CD14-positive monocyte (primary cell): Measurements from ENCODE around the gene MACO1. TPM values are rescaled to one million over a fixed set of nuclear protein-coding genes. Genes with fewer than 3 reads are reported as not detected.

Source experiments
- DNase-seq, 3 donors: peaks; one replicate each; pipeline ENCODE4 v3.0.0-alpha.2; 2011 to 2022
- H2AFZ ChIP-seq: 2 replicates; pipeline ENCODE4 v1.6.0; 2012; ENCODE audit warnings: mild to moderate bottlenecking, low read depth, low read length, inconsistent platforms; ENCODE audit not compliant: insufficient read depth, poor library complexity, severe bottlenecking
- H3K27ac ChIP-seq, 2 donors: 1 replicate in 1 of 2; 2 replicates in 1 of 2; pipeline ENCODE4 v1.5.1; 2012 to 2013; ENCODE audit warnings: low read length in 2 of 2, control low read depth in 1 of 2, inconsistent platforms in 1 of 2, low read depth in 1 of 2, mild to moderate bottlenecking in 1 of 2
- H3K27me3 ChIP-seq, 2 donors: one replicate each; pipeline versions ENCODE4 v1.6.0 to v1.6.1; 2011 to 2013; ENCODE audit warnings: low read length in 2 of 2; ENCODE audit not compliant: control insufficient read depth in 2 of 2, insufficient read depth in 2 of 2
- H3K36me3 ChIP-seq, 2 donors: replicated peaks in 1 of 2; 1 replicate in 1 of 2; 2 replicates in 1 of 2; pipeline versions ENCODE4 v1.5.1 to v1.6.1; 2012 to 2013; ENCODE audit warnings: low read length in 2 of 2, control low read depth in 1 of 2, inconsistent platforms in 1 of 2, mild to moderate bottlenecking in 1 of 2; ENCODE audit not compliant: insufficient read depth in 2 of 2, control insufficient read depth in 1 of 2
- H3K4me1 ChIP-seq, 2 donors: 1 replicate in 1 of 2; 2 replicates in 1 of 2; pipeline versions ENCODE4 v1.5.1 to v1.6.1; 2012 to 2013; ENCODE audit warnings: low read length in 2 of 2, control low read depth in 1 of 2, inconsistent platforms in 1 of 2, mild to moderate bottlenecking in 1 of 2, moderate library complexity in 1 of 2; ENCODE audit not compliant: insufficient read depth in 2 of 2, control insufficient read depth in 1 of 2
- H3K4me2 ChIP-seq: replicated peaks from 2 replicates; pipeline ENCODE3; 2012; ENCODE audit warnings: low read length, moderate library complexity, mild to moderate bottlenecking; ENCODE audit not compliant: poor library complexity, severe bottlenecking; ENCODE audit errors: extremely low read depth
- H3K4me3 ChIP-seq, 3 experiments: fragments of 200-600 bp in 1 of 3; sonication (generic) in 1 of 3; replicated peaks in 1 of 3; 1 replicate in 2 of 3; 2 replicates in 1 of 3; pipeline ENCODE4 v1.5.1; 2011 to 2013; ENCODE audit warnings: low read length in 3 of 3, mild to moderate bottlenecking in 3 of 3, control low read depth in 2 of 3, low read depth in 2 of 3, inconsistent platforms in 1 of 3, moderate library complexity in 1 of 3
- H3K79me2 ChIP-seq: 2 replicates; pipeline ENCODE4 v1.6.0; 2012; ENCODE audit warnings: mild to moderate bottlenecking, control low read depth, inconsistent platforms, low read length, moderate library complexity; ENCODE audit not compliant: insufficient read depth
- H3K9ac ChIP-seq: 2 replicates; pipeline ENCODE4 v1.6.0; 2017; ENCODE audit warnings: low read length, mild to moderate bottlenecking; ENCODE audit not compliant: insufficient read depth, poor library complexity, severe bottlenecking
- H3K9me3 ChIP-seq, 2 donors: replicated peaks in 1 of 2; 1 replicate in 1 of 2; 2 replicates in 1 of 2; pipeline versions ENCODE4 v1.5.1 to v1.6.1; 2012 to 2013; ENCODE audit warnings: low read length in 2 of 2, control low read depth in 1 of 2; ENCODE audit not compliant: control insufficient read depth in 1 of 2, insufficient read depth in 1 of 2
- H4K20me1 ChIP-seq: 2 replicates; pipeline ENCODE4 v1.6.0; 2012; ENCODE audit warnings: mild to moderate bottlenecking, low read length, control low read depth, moderate library complexity; ENCODE audit not compliant: insufficient read depth
- H3K27ac Mint-ChIP-seq, 7 donors: one replicate each; pipeline ENCODE4 v1.8.0; 2020; ENCODE audit warnings: mild to moderate bottlenecking in 7 of 7, mixed read lengths in 7 of 7, moderate library complexity in 6 of 7, inconsistent platforms in 2 of 7
- H3K27me3 Mint-ChIP-seq, 3 donors: one replicate each; pipeline ENCODE4 v1.8.0; 2021 to 2022; ENCODE audit warnings: low read depth in 3 of 3, mild to moderate bottlenecking in 3 of 3, mixed read lengths in 3 of 3, moderate library complexity in 3 of 3, inconsistent platforms in 1 of 3
- H3K36me3 Mint-ChIP-seq, 2 donors: one replicate each; pipeline ENCODE4 v1.8.0; 2020; ENCODE audit warnings: mixed read lengths in 2 of 2, inconsistent platforms in 1 of 2, mild to moderate bottlenecking in 1 of 2
- H3K4me1 Mint-ChIP-seq: one replicate; pipeline ENCODE4 v1.8.0; 2020; ENCODE audit warnings: mild to moderate bottlenecking, mixed read lengths
- H3K4me3 Mint-ChIP-seq, 2 donors: one replicate each; pipeline ENCODE4 v1.8.0; 2020; ENCODE audit warnings: mild to moderate bottlenecking in 2 of 2, mixed read lengths in 2 of 2, moderate library complexity in 1 of 2
- H3K9me3 Mint-ChIP-seq, 7 donors: one replicate each; pipeline ENCODE4 v1.8.0; 2020 to 2022; ENCODE audit warnings: mixed read lengths in 7 of 7, mild to moderate bottlenecking in 6 of 7, moderate library complexity in 6 of 7, inconsistent platforms in 2 of 7
- CTCF ChIP-seq: fragments of 200-600 bp; IDR thresholded peaks from one replicate; pipeline ENCODE4 v1.8.0; 2022; ENCODE audit warnings: antibody characterized with exemption, mild to moderate bottlenecking
- WGBS: methylation state at CpG from one replicate; pipeline ENCODE4 v1.1.5; 2013; ENCODE audit warnings: missing lambda C conversion rate; ENCODE audit not compliant: insufficient coverage; 5-methylcytosine and 5-hydroxymethylcytosine counted together
- intact Hi-C, 2 donors: fragments of 100-400 bp; cut with micrococcal nuclease; formaldehyde crosslinking; loops; one replicate each; pipeline versions ENCODE4 v1.15.0 to v1.15.1; 2023
- polyA plus RNA-seq, 3 donors: library from polyadenylated mRNA; depleted of rRNA in 1 of 3; unstranded in 2 of 3; stranded (reverse) in 1 of 3; fragments of 300-500 nt in 2 of 3; fragments of >200 nt in 1 of 3; fragmentation: Illumina TruSeq in 2 of 3; gene quantifications; 1 replicate in 2 of 3; 2 replicates in 1 of 3; pipeline ENCODE4 v1.2.3, GENCODE V29; 2012 to 2021

MACO1 gene
- polyA plus RNA-seq, 3 donors: 2.6 to 4.1 (median 3.9) TPM

DNA sequence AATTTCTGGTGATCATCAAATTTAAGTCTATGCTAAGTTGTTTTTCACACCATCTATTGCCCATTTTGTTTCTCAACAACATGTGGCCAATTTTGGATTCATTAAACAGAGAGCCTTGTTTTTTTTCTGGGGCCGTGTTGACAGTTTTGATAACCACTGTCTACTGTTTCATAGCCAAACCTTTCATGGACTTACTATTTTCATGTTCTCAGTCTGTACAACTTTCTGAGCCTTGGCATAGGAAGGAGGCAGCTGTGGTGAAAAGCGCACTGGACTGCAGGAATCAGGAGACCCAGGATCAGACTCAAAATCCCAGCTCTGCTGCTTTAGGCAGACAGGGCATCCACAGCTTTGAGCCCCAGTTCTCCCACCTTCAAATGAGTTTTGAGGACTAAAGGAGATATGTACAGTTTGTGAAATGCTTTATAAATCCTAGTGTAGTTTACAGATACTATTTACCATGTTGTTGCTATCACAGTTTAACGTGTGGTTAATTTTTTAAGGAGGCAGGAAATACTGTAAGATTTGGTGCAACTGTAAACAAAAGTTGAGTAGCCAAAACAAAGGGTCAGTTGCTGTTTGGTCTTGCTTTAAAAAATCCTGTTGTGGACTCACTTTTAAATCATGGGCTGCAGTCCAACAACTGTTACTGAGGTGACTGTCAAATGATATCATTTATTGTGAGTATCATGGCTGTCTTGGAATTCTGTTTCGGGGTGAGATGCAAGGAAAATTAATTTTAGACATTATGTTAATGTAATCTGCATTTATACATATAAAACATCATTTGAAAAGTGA is 2.9 kb downstream of the MACO1 start:
- Histone ChIP-seq H2AFZ (no peak overlapping the region), H3K4me1 (peaks cover 30 to 52% of the 10 kb centered on the region in 2 donors), H3K79me2 (peaks cover 71% of the 10 kb centered on the region), H4K20me1 (peaks cover 53% of the 10 kb centered on the region), H3K9me3 (no peaks in the 10 kb centered on the region), H3K27ac (no peak overlapping the region), H3K4me3 (no peak overlapping the region), H3K4me2 (no peak overlapping the region), H3K9ac (no peak overlapping the region), H3K27me3 (no peaks in the 10 kb centered on the region), H3K36me3 (peaks cover 0 to 10% of the 10 kb centered on the region in 2 donors)
- Mint-ChIP-seq H3K4me3 (no peak overlapping the region), H3K27ac (no peak overlapping the region), H3K9me3 (no peaks in the 10 kb centered on the region), H3K27me3 (peaks cover 2 to 4% (median 2%) of the 10 kb centered on the region in 3 donors), H3K36me3 (peaks cover 4 to 9% of the 10 kb centered on the region in 2 donors), H3K4me1 (peaks cover 55% of the 10 kb centered on the region)
- WGBS: 75% methylated on average over 3 of the region's 4 CpGs
- intact Hi-C loops: no loop called here
- no peak for DNase-seq
- no peak for TF ChIP-seq CTCF

DNA sequence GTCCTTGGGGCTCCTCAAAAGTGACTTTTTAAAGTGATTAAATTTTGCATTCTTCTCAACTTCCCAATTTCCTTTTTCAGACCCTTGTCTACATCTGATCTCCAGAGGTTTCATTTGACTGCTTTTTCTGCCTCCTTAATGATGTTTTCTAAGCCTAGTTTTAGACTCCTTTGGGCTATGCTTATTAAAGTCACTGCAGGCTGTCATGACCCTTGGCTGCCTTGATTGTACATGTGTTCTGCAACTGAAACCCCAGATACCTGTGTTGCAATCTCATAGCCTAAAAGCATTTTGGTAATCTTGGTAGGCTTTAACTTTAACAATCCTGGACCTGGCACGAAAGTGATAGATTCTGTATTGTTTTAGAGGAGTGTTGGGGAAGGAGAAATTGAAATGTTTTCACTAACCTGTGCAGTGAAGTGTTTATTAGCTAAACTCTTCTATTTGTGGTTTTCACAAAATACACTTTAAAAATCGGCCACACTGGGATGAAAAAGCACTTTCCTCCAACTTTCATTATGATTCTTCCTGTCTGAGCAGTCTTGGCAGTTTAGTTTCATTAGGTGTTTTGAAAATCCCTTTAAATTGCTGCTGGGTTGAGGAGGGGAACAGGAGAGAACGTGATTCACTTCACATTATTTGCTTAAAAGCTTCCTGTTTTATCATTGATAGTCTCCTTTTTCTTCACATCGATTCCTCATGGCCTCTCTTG is 4.9 kb downstream of the MACO1 start:
- WGBS: no CpG with 5 or more reads among the region's 4 CpGs
- Histone ChIP-seq H3K27ac (peak overlapping the region in 1 of 2 donors; percentile 61), H3K36me3 (peaks cover 0 to 10% of the 10 kb centered on the region in 2 donors), H4K20me1 (peaks cover 58% of the 10 kb centered on the region), H3K27me3 (no peaks in the 10 kb centered on the region), H3K4me2 (peak overlapping the region; percentile 51), H3K9ac (no peak overlapping the region), H3K9me3 (no peaks in the 10 kb centered on the region), H2AFZ (no peak overlapping the region), H3K4me3 (peak overlapping the region in 1 of 3 experiments; percentile 36), H3K4me1 (peaks cover 28 to 46% of the 10 kb centered on the region in 2 donors), H3K79me2 (peaks cover 87% of the 10 kb centered on the region)
- Mint-ChIP-seq H3K27me3 (no peaks in the 10 kb centered on the region), H3K4me3 (peak overlapping the region; percentile 25 to 43), H3K27ac (peak overlapping the region in 6 of 7 donors; percentile 13 to 72 (median 50)), H3K9me3 (peaks cover 0 to 5% (median 0%) of the 10 kb centered on the region in 7 donors), H3K36me3 (peaks cover 4 to 12% of the 10 kb centered on the region in 2 donors), H3K4me1 (peaks cover 50% of the 10 kb centered on the region)
- no peak for TF ChIP-seq CTCF
- intact Hi-C loops: no loop called here
- peak in 2 of 3 donors; percentile 35 to 45 for DNase-seq
